Left ventricle myocardium inferior (tissue), 1 donor: ENCODE results near the gene ASIC1. TPM values are rescaled to one million over a fixed set of nuclear protein-coding genes. Genes with fewer than 3 reads are reported as not detected.
A peak's percentile ranks its signal among the peaks of the same experiment; 100 is the strongest.

Experiments used
- DNase-seq: peaks from one replicate; pipeline ENCODE4 v3.0.0-alpha.2; 2020
- H3K27ac ChIP-seq: fragments of 200-600 bp; replicated peaks from 2 replicates; pipeline ENCODE4 v1.8.0; 2021
- H3K27me3 ChIP-seq: fragments of 200-600 bp; 2 replicates; pipeline ENCODE4 v1.8.0; 2021; ENCODE audit warnings: low read depth
- H3K36me3 ChIP-seq: fragments of 200-600 bp; 2 replicates; pipeline ENCODE4 v1.8.0; 2021
- H3K4me1 ChIP-seq: fragments of 200-600 bp; 2 replicates; pipeline ENCODE4 v1.8.0; 2021
- H3K4me3 ChIP-seq: fragments of 200-600 bp; 2 replicates; pipeline ENCODE4 v1.8.0; 2021; ENCODE audit warnings: mild to moderate bottlenecking, moderate library complexity
- H3K9me3 ChIP-seq: fragments of 200-600 bp; replicated peaks from 2 replicates; pipeline ENCODE4 v1.8.0; 2021
- CTCF ChIP-seq: fragments of 200-600 bp; IDR thresholded peaks from 2 replicates; pipeline ENCODE4 v1.8.0; 2021; ENCODE audit warnings: antibody characterized with exemption, mild to moderate bottlenecking, borderline replicate concordance
- intact Hi-C: fragments of 100-400 bp; cut with micrococcal nuclease; formaldehyde crosslinking; loops from one replicate; pipeline ENCODE4 v1.11.0; 2022
- total RNA-seq: library from RNA; stranded (reverse); fragmentation: NEBNext Ultra II Directional; extraction: Animal tissue kit (Norgen Biotek cat#: 25700); gene quantifications from one replicate; pipeline ENCODE4 v1.2.1, GENCODE V29; 2021
- donor health status: DM: no; HTN: yes; CAD: no; lungs with severe emphysema.

The ASIC1 gene
- total RNA-seq, 1 donor from 2014 or later, result 0.96 TPM

GRCh38 chr12:50132505-50133135, 75.2 kb downstream of the ASIC1 start:
- Histone ChIP-seq H3K36me3 (peaks cover 66% of the 10 kb centered on the region), H3K9me3 (no peaks in the 10 kb centered on the region), H3K27me3 (no peaks in the 10 kb centered on the region), H3K27ac (no peak overlapping the region), H3K4me1 (peaks cover 47% of the 10 kb centered on the region), H3K4me3 (no peak overlapping the region)
- intact Hi-C loops, result no loop called here
- no peak for DNase-seq
- TF ChIP-seq CTCF, result peak; percentile 50

Other genes starting within 250 kb of the ASIC1 start
- 25.5 TPM for gene NCKAP5L, start 229.2 kb upstream of the ASIC1 start, total RNA-seq
- gene BCDIN3D, start 214.5 kb upstream of the ASIC1 start, total RNA-seq, result 2.9 TPM
- gene FAIM2, start 153.7 kb upstream of the ASIC1 start, total RNA-seq, result 7.4 TPM
- gene AQP2, start 106.9 kb upstream of the ASIC1 start, total RNA-seq, result not detected
- gene AQP5, start 95.7 kb upstream of the ASIC1 start, total RNA-seq, result 0.41 TPM
- gene AQP6, start 84.6 kb upstream of the ASIC1 start, total RNA-seq, result not detected
- gene RACGAP1, start 32.1 kb upstream of the ASIC1 start, total RNA-seq, result 5.4 TPM
- gene SMARCD1, start 27.7 kb downstream of the ASIC1 start, total RNA-seq, result 15.4 TPM
- gene GPD1, start 46.4 kb downstream of the ASIC1 start, total RNA-seq, result 9.0 TPM
- 195 TPM for gene COX14, start 54.6 kb downstream of the ASIC1 start, total RNA-seq
- gene CERS5, start 109.8 kb downstream of the ASIC1 start, total RNA-seq, result 7.6 TPM
- 17.1 TPM for gene LIMA1, start 225.9 kb downstream of the ASIC1 start, total RNA-seq